A549 (cell line): ENCODE results near the gene COL5A1. TPM values are rescaled to one million over a fixed set of nuclear protein-coding genes. Genes with fewer than 3 reads are reported as not detected.

Source experiments
- ATAC-seq, 2 experiments: fragments of 200-7000 bp in 1 of 2; fragments of >200 bp in 1 of 2; cut with Nextera tagmentation in 1 of 2; cut with Tn5 transposase in 1 of 2; 3 replicates each; pipeline versions ENCODE4 v1.8.0 to v1.9.1; 2018 to 2020; ENCODE audit warnings: mild to moderate bottlenecking in 1 of 2, moderate library complexity in 1 of 2
- CTCF ChIA-PET: fragments of 300-600 bp; sonication (Branson Sonifier 250); formaldehyde crosslinking; extraction: SDS; loops from one replicate; lab custom pipeline; 2021; ENCODE audit warnings: antibody characterized with exemption, inconsistent platforms; lab: Yijun Ruan, JAX
- POLR2A ChIA-PET: fragments of 350-600 bp; formaldehyde crosslinking; extraction: SDS; loops from one replicate; lab custom pipeline; 2021; ENCODE audit warnings: antibody characterized with exemption, inconsistent platforms; lab: Yijun Ruan, JAX
- DNase-seq, 2 experiments: peaks; one replicate each; pipeline versions ENCODE4 v3.0.0 to v3.0.0-alpha.2; 2011 to 2016; ENCODE audit warnings: low read depth in 1 of 2, low spot score in 1 of 2
- FAIRE-seq: peaks from 2 replicates; lab custom pipeline; 2011; peaks lifted over from hg19 to GRCh38; lab: Jason Lieb, UNC
- H3K27ac ChIP-seq, 2 experiments: fragments of >200 bp; sonication (Bioruptor Twin); formaldehyde crosslinking; 3 replicates each; pipeline ENCODE4 v1.5.1; 2016 to 2017
- H3K4me1 ChIP-seq: fragments of >200 bp; sonication (Bioruptor Twin); formaldehyde crosslinking; 3 replicates; pipeline ENCODE4 v1.6.1; 2016
- H3K4me2 ChIP-seq: fragments of >200 bp; sonication (Bioruptor Twin); formaldehyde crosslinking; 3 replicates; pipeline ENCODE4 v1.6.1; 2016
- H3K4me3 ChIP-seq: fragments of >200 bp; sonication (Bioruptor Twin); formaldehyde crosslinking; 3 replicates; pipeline ENCODE4 v1.5.1; 2016
- H3K9me3 ChIP-seq: fragments of >200 bp; sonication (Bioruptor Twin); formaldehyde crosslinking; 3 replicates; pipeline ENCODE4 v1.6.1; 2016
- CBX2 ChIP-seq: fragments of 200-600 bp; sonication (generic); IDR thresholded peaks from 2 replicates; pipeline ENCODE4 v1.6.1; 2016; ENCODE audit warnings: low read depth, mild to moderate bottlenecking, borderline replicate concordance
- CTCF ChIP-seq: fragments of >200 bp; sonication (Bioruptor Twin); formaldehyde crosslinking; IDR thresholded peaks from 3 replicates; pipeline ENCODE4 v1.5.1; 2016
- EHF ChIP-seq: fragments of 250-450 bp; sonication (Bioruptor Pico); IDR thresholded peaks from 2 replicates; pipeline ENCODE4 v1.5.0; 2020; ENCODE audit warnings: mild to moderate bottlenecking
- EHMT2 ChIP-seq: fragments of 200-600 bp; sonication (generic); IDR thresholded peaks from 2 replicates; pipeline ENCODE4 v1.6.1; 2016; ENCODE audit warnings: antibody characterized with exemption, low read depth, mild to moderate bottlenecking, moderate library complexity
- ESRRA ChIP-seq: fragments of 150-350 bp; IDR thresholded peaks from 2 replicates; pipeline ENCODE4 v1.6.1; 2014; ENCODE audit warnings: mild to moderate bottlenecking, low read length, borderline replicate concordance
- GATA3 ChIP-seq: IDR thresholded peaks from 2 replicates; pipeline ENCODE4 v1.6.1; 2012; ENCODE audit warnings: borderline replicate concordance
- HMGXB4 ChIP-seq: fragments of 250-450 bp; sonication (Bioruptor Pico); IDR thresholded peaks from 2 replicates; pipeline ENCODE4 v1.5.0; 2021; ENCODE audit warnings: mild to moderate bottlenecking, moderate library complexity, borderline replicate concordance
- JUNB ChIP-seq: fragments of >200 bp; sonication (Bioruptor Twin); formaldehyde crosslinking; IDR thresholded peaks from 2 replicates; pipeline ENCODE4 v1.6.1; 2016
- KDM1A ChIP-seq: fragments of 200-600 bp; sonication (generic); IDR thresholded peaks from 2 replicates; pipeline ENCODE4 v1.6.1; 2016; ENCODE audit warnings: low read depth, mild to moderate bottlenecking
- MAFK ChIP-seq: fragments of 450-650 bp; IDR thresholded peaks from 2 replicates; pipeline ENCODE4 v1.6.1; 2014; ENCODE audit not compliant: partially characterized antibody
- NR3C1 ChIP-seq: fragments of >200 bp; sonication (Bioruptor Twin); formaldehyde crosslinking; IDR thresholded peaks from 3 replicates; pipeline ENCODE4 v1.6.1; 2017
- RAD21 ChIP-seq, 2 experiments: fragments of >200 bp in 1 of 2; sonication (Bioruptor Twin) in 1 of 2; formaldehyde crosslinking in 1 of 2; IDR thresholded peaks in 1 of 2; conservative IDR thresholded peaks in 1 of 2; 2 replicates in 1 of 2; 3 replicates in 1 of 2; pipeline ENCODE4 v1.6.1; 2012 to 2018; ENCODE audit warnings: inconsistent platforms in 1 of 2
- REST ChIP-seq: fragments of 200-600 bp; sonication (generic); IDR thresholded peaks from 2 replicates; pipeline ENCODE4 v1.6.1; 2016; ENCODE audit warnings: antibody characterized with exemption, mild to moderate bottlenecking, moderate library complexity
- ZNF302 ChIP-seq: fragments of 250-450 bp; sonication (Bioruptor Pico); IDR thresholded peaks from 2 replicates; pipeline ENCODE4 v1.9.0; 2021; ENCODE audit warnings: inconsistent platforms, mild to moderate bottlenecking, moderate library complexity
- WGBS: methylation state at CpG from one replicate; pipeline ENCODE4 v1.1.6; 2017; ENCODE audit errors: missing lambda C conversion rate; 5-methylcytosine and 5-hydroxymethylcytosine counted together
- polyA plus RNA-seq, 4 experiments: library from polyadenylated mRNA; depleted of rRNA in 3 of 4; stranded (reverse); fragments of >200 nt; fragmentation: RNase III in 1 of 4; extraction: RNeasy Plus Mini Kit Qiagen cat#74134 plus additional on column Dnase treatment in 1 of 4; gene quantifications; 2 replicates in 3 of 4; 3 replicates in 1 of 4; pipeline ENCODE4 v1.2.3, GENCODE V29; 2011 to 2017
- TF ChIP-seq, protein P1 (sequence below): fragments of 250-450 bp; sonication (Bioruptor Pico); IDR thresholded peaks from 2 replicates; pipeline ENCODE4 v1.5.0; 2020; ENCODE audit warnings: low read depth, mild to moderate bottlenecking, moderate library complexity
- TF ChIP-seq, protein P2 (sequence below): IDR thresholded peaks from 2 replicates; pipeline ENCODE4 v1.6.1; 2012; ENCODE audit warnings: low read depth, borderline replicate concordance

COL5A1 gene
- polyA plus RNA-seq, 2 of the 4 experiments (the other 2 are of a cell fraction): 16.1 to 67.5 TPM

DNA sequence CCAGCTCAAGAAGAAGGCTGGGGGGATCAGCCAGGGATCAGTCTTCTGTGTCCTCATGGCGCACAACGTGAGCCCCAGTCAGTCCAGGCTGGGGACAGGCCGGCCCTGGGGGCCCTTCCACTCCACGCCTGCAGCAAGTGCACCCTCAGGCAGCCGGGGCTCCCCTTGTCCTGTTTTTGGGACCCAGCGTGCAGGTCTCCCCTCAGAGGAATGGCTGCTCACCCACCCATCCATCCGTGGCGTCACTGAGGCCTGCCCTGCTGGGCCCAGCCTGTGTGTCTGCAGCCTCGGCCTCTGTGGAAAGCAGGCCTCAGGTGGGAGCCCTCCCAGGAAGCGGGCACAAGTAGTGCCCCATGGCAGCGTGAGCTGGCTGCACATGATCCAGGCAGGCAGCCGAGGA lies 186.4 kb downstream of the COL5A1 start:
- 93% methylated on average over 6 of the region's 12 CpGs for WGBS

More for the DNA sequence above, 186.4 kb downstream of the COL5A1 start:
- no peak for FAIRE-seq
- TF ChIP-seq NR3C1 (no peak), HMGXB4 (CRISPR knock-in tag) (no peak), RAD21 (conservative IDR thresholded peaks at IDR 0.05 in 1 of 2, IDR thresholded peaks at IDR 0.05 in 1 of 2) (no peak), EHF (no peak), GATA3 (no peak), JUNB (no peak), REST (no peak), EHMT2 (no peak), KDM1A (no peak), CTCF (no peak), MAFK (no peak), ZNF302 (CRISPR knock-in tag) (no peak), CBX2 (no peak), ESRRA (no peak)
- TF ChIP-seq, protein P1, sequence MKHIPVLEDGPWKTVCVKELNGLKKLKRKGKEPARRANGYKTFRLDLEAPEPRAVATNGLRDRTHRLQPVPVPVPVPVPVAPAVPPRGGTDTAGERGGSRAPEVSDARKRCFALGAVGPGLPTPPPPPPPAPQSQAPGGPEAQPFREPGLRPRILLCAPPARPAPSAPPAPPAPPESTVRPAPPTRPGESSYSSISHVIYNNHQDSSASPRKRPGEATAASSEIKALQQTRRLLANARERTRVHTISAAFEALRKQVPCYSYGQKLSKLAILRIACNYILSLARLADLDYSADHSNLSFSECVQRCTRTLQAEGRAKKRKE (CRISPR knock-in tag): no peak
- TF ChIP-seq, protein P2, sequence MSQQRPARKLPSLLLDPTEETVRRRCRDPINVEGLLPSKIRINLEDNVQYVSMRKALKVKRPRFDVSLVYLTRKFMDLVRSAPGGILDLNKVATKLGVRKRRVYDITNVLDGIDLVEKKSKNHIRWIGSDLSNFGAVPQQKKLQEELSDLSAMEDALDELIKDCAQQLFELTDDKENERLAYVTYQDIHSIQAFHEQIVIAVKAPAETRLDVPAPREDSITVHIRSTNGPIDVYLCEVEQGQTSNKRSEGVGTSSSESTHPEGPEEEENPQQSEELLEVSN: no peak
- DNase-seq: no peak
- no peak for ATAC-seq
- Histone ChIP-seq H3K27ac (no peak overlapping the region), H3K9me3 (no peaks in the 10 kb centered on the region), H3K4me1 (no peaks in the 10 kb centered on the region), H3K4me2 (no peak overlapping the region), H3K4me3 (no peak overlapping the region)
- POLR2A ChIA-PET: no interaction called here
- CTCF ChIA-PET: no interaction called here
